K562 (cell line): ENCODE measurements around the gene TNFAIP8L1. TPM values are rescaled to one million over a fixed set of nuclear protein-coding genes. Genes with fewer than 3 reads are reported as not detected.

Source experiments
- ARID1B ChIP-seq: fragments of 450-650 bp; IDR thresholded peaks from 2 replicates; pipeline ENCODE4 v1.6.1; 2016; ENCODE audit warnings: antibody characterized with exemption, mild to moderate bottlenecking, inconsistent platforms
- DPF2 ChIP-seq: fragments of 450-650 bp; IDR thresholded peaks from 2 replicates; pipeline ENCODE4 v1.6.1; 2016
- EHMT2 ChIP-seq: fragments of 450-650 bp; IDR thresholded peaks from 2 replicates; pipeline ENCODE4 v1.6.1; 2018; ENCODE audit warnings: antibody characterized with exemption
- GATA2 ChIP-seq: sonication (generic); formaldehyde crosslinking; IDR thresholded peaks from 2 replicates; pipeline ENCODE4 v1.4.0; 2020; ENCODE audit warnings: mild to moderate bottlenecking, missing genetic modification reagents
- ILF3 ChIP-seq: fragments of 450-650 bp; IDR thresholded peaks from 2 replicates; pipeline ENCODE4 v1.6.1; 2018; ENCODE audit warnings: antibody characterized with exemption, mild to moderate bottlenecking, moderate library complexity, borderline replicate concordance
- MCM3 ChIP-seq: fragments of 450-650 bp; IDR thresholded peaks from 2 replicates; pipeline ENCODE4 v1.6.1; 2016
- NR3C1 ChIP-seq: sonication (generic); formaldehyde crosslinking; IDR thresholded peaks from 2 replicates; pipeline ENCODE4 v1.8.1; 2022; ENCODE audit warnings: missing genetic modification reagents
- POLR2AphosphoS5 ChIP-seq: IDR thresholded peaks from 2 replicates; pipeline ENCODE4 v1.6.1; 2011; ENCODE audit warnings: mild to moderate bottlenecking, low read depth, low read length, moderate library complexity; ENCODE audit not compliant: control insufficient read depth, insufficient read depth
- ZNF589 ChIP-seq: fragments of 200-800 bp; sonication (Bioruptor generic); IDR thresholded peaks from 2 replicates; pipeline ENCODE4 v1.6.1; 2016; ENCODE audit warnings: low read depth, missing genetic modification characterization, missing compliant biosample characterization
- ZNF609 ChIP-seq: sonication (generic); formaldehyde crosslinking; IDR thresholded peaks from 2 replicates; pipeline ENCODE4 v1.8.1; 2023; ENCODE audit warnings: missing genetic modification reagents, mild to moderate bottlenecking, borderline replicate concordance
- polyA plus RNA-seq, 8 experiments: library from polyadenylated mRNA; depleted of rRNA in 4 of 8; stranded (reverse) in 5 of 8; unstranded in 3 of 8; fragments of >200 nt; fragmentation: Nextera tagmentation in 2 of 8; fragmentation: Illumina TruSeq in 1 of 8; extraction: Ambion mirVana in 2 of 8; extraction: Trizol in 1 of 8; gene quantifications; 2 replicates each; pipeline versions ENCODE4 v1.2.1 to v1.2.3, GENCODE V29; 2011 to 2014; ENCODE audit warnings: inconsistent platforms in 1 of 8, missing spikeins in 1 of 8
- total RNA-seq, 7 experiments: library from RNA; depleted of rRNA in 6 of 7; stranded (reverse); fragments of >200 nt in 6 of 7; fragmentation: Illumina TruSeq in 2 of 7; extraction: Trizol in 2 of 7; gene quantifications; 2 replicates each; pipeline versions ENCODE4 v1.2.1 to v1.2.3, GENCODE V29; 2011 to 2021; ENCODE audit warnings: low replicate concordance in 1 of 7
- TF ChIP-seq, protein P1 (sequence below), 2 experiments: fragments of 450-650 bp in 1 of 2; sonication (generic) in 1 of 2; formaldehyde crosslinking in 1 of 2; IDR thresholded peaks; 2 replicates each; pipeline versions ENCODE4 v1.7.1 to v1.9.0; 2016 to 2022; ENCODE audit warnings: inconsistent platforms in 1 of 2, mild to moderate bottlenecking in 1 of 2, missing genetic modification reagents in 1 of 2
- TF ChIP-seq, protein P2 (sequence below): fragments of 450-650 bp; IDR thresholded peaks from 2 replicates; pipeline ENCODE4 v1.6.1; 2016

The TNFAIP8L1 gene
- total and polyA plus RNA-seq, 9 of the 15 experiments (the other 6 are each of a cell fraction or from before 2014, with no cell fraction given), result 0.69 to 9.3 (median 4.9) TPM

GRCh38 chr19:4624733-4625362 is 14.5 kb upstream of the TNFAIP8L1 start (continued):
- TF ChIP-seq, protein P1, sequence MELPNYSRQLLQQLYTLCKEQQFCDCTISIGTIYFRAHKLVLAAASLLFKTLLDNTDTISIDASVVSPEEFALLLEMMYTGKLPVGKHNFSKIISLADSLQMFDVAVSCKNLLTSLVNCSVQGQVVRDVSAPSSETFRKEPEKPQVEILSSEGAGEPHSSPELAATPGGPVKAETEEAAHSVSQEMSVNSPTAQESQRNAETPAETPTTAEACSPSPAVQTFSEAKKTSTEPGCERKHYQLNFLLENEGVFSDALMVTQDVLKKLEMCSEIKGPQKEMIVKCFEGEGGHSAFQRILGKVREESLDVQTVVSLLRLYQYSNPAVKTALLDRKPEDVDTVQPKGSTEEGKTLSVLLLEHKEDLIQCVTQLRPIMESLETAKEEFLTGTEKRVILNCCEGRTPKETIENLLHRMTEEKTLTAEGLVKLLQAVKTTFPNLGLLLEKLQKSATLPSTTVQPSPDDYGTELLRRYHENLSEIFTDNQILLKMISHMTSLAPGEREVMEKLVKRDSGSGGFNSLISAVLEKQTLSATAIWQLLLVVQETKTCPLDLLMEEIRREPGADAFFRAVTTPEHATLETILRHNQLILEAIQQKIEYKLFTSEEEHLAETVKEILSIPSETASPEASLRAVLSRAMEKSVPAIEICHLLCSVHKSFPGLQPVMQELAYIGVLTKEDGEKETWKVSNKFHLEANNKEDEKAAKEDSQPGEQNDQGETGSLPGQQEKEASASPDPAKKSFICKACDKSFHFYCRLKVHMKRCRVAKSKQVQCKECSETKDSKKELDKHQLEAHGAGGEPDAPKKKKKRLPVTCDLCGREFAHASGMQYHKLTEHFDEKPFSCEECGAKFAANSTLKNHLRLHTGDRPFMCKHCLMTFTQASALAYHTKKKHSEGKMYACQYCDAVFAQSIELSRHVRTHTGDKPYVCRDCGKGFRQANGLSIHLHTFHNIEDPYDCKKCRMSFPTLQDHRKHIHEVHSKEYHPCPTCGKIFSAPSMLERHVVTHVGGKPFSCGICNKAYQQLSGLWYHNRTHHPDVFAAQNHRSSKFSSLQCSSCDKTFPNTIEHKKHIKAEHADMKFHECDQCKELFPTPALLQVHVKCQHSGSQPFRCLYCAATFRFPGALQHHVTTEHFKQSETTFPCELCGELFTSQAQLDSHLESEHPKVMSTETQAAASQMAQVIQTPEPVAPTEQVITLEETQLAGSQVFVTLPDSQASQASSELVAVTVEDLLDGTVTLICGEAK (IDR thresholded peaks at IDR 0.05), result no peak
- TF ChIP-seq, protein P1 (CRISPR knock-in tag; IDR thresholded peaks at IDR 0.05), result no peak
- TF ChIP-seq MCM3 (no peak), ILF3 (no peak), DPF2 (0 out of 2 replicates have a peak, but pooled peaks have one; percentile 29), NR3C1 (CRISPR knock-in tag) (no peak), ZNF609 (no peak), EHMT2 (0 out of 2 replicates have a peak, but pooled peaks have one; percentile 36), ZNF589 (CRISPR knock-in tag) (no peak), ARID1B (0 out of 2 replicates have a peak, but pooled peaks have one; percentile 30), GATA2 (CRISPR knock-in tag) (peak; percentile 68; the same call in 1 of the 2 replicates), POLR2AphosphoS5 (no peak)
- TF ChIP-seq, protein P2, sequence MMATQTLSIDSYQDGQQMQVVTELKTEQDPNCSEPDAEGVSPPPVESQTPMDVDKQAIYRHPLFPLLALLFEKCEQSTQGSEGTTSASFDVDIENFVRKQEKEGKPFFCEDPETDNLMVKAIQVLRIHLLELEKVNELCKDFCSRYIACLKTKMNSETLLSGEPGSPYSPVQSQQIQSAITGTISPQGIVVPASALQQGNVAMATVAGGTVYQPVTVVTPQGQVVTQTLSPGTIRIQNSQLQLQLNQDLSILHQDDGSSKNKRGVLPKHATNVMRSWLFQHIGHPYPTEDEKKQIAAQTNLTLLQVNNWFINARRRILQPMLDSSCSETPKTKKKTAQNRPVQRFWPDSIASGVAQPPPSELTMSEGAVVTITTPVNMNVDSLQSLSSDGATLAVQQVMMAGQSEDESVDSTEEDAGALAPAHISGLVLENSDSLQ, result peak; percentile 43; the same call in 1 of the 2 replicates
